OCI-LY7 (cell line): ENCODE results near the gene MORN1.

Source experiments
- CTCF ChIP-seq: fragments of 200-600 bp; sonication (generic); conservative IDR thresholded peaks from 2 replicates; pipeline ENCODE4 v1.5.1; 2014; ENCODE audit warnings: mild to moderate bottlenecking, antibody characterized with exemption, low read length, moderate library complexity, mixed read lengths
- EZH2phosphoT487 ChIP-seq: fragments of 200-600 bp; sonication (generic); IDR thresholded peaks from 2 replicates; pipeline ENCODE4 v1.6.1; 2018; ENCODE audit warnings: low read depth, borderline replicate concordance, mild to moderate bottlenecking, mixed run types, antibody characterized with exemption, low read length, moderate library complexity, mixed read lengths

GRCh38 chr1:2292725-2293450 lies 98.5 kb downstream of the MORN1 start:
- no peak for TF ChIP-seq EZH2phosphoT487
- no peak for TF ChIP-seq CTCF
